HEK293 (cell line): ENCODE measurements around the gene INPP4B.

ENCODE experiments used
- ZBTB1 ChIP-seq: fragments of 450-650 bp; formaldehyde crosslinking; IDR thresholded peaks from 2 replicates; pipeline ENCODE4 v1.5.1; 2016; ENCODE audit warnings: missing biosample characterization, missing genetic modification characterization
- ZFP41 ChIP-seq: fragments of 450-650 bp; formaldehyde crosslinking; IDR thresholded peaks from 2 replicates; pipeline ENCODE4 v1.5.1; 2016; ENCODE audit warnings: missing biosample characterization, missing genetic modification characterization, borderline replicate concordance
- TF ChIP-seq, protein P1 (sequence below): fragments of 450-650 bp; formaldehyde crosslinking; IDR thresholded peaks from 2 replicates; pipeline ENCODE4 v1.5.1; 2016; ENCODE audit warnings: missing biosample characterization, missing genetic modification characterization

DNA sequence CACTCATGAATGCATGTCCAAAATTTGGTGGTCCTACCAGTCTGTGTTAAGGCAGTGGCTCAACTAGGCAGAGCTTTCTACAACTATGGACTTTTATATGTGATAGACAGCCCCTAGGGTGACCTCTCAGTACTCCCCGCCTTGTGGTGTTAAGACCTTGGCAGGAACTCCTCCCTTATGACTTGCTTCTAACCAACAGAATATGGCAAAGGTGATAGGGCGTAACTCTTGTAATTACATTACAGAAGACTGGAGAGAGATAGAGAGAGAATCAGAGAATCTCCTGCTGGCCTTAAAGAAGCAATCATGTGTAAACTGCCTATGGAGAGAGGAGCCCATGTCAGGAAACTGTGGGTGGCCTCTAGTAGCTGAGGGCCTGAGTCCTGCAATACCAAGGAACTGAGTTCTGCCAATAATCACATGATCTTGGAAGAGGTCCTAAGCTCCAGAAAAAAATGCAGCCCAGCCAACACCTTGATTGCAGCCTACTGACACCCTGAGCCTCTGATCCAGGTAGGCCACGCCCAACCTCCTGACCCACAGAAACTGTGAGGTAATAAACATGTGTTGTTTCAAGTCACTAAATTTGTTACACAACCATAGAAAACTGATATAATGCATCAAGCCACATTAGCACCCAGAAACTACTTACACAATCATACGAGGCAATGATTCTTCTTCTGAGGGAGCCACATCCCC is 68.9 kb downstream of the INPP4B start:
- no peak for TF ChIP-seq ZFP41 (tag by site-specific recombination)
- TF ChIP-seq, protein P1, sequence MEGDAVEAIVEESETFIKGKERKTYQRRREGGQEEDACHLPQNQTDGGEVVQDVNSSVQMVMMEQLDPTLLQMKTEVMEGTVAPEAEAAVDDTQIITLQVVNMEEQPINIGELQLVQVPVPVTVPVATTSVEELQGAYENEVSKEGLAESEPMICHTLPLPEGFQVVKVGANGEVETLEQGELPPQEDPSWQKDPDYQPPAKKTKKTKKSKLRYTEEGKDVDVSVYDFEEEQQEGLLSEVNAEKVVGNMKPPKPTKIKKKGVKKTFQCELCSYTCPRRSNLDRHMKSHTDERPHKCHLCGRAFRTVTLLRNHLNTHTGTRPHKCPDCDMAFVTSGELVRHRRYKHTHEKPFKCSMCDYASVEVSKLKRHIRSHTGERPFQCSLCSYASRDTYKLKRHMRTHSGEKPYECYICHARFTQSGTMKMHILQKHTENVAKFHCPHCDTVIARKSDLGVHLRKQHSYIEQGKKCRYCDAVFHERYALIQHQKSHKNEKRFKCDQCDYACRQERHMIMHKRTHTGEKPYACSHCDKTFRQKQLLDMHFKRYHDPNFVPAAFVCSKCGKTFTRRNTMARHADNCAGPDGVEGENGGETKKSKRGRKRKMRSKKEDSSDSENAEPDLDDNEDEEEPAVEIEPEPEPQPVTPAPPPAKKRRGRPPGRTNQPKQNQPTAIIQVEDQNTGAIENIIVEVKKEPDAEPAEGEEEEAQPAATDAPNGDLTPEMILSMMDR (tag by site-specific recombination): no peak
- no peak for TF ChIP-seq ZBTB1 (tag by site-specific recombination)
